DMS 273 (cell line): ENCODE data around the gene C5.
"Not testable (repeated sequence)": the region's sequence is repeated elsewhere in the genome, so short reads cannot be mapped to it uniquely, and the experiment has no call there.

Source experiments
- DNase-seq: peaks from one replicate; lab custom pipeline; 2025; ENCODE audit not compliant: unreplicated experiment; lab: John Stamatoyannopoulos, UW

Gene C5

GRCh38 chr9:120983259-120983837 is 66.7 kb downstream of the C5 start:
- DNase-seq = no peak

- DNase-seq = no peak
Observed at GRCh38 chr9:120982836-120983235, 67.2 kb downstream of the C5 start.

GRCh38 chr9:120980951-120981350 is 69.1 kb downstream of the C5 start:
- DNase-seq = no peak

- no peak for DNase-seq
Observed at GRCh38 chr9:120979797-120980196, 70.3 kb downstream of the C5 start.

GRCh38 chr9:120978987-120979386 is 71.1 kb downstream of the C5 start:
- no peak for DNase-seq

GRCh38 chr9:120977321-120977720 is 72.8 kb downstream of the C5 start:
- no peak for DNase-seq

- DNase-seq = no peak
Observed at GRCh38 chr9:120974921-120975320, 75.2 kb downstream of the C5 start.

GRCh38 chr9:120974181-120974580 is 75.9 kb downstream of the C5 start:
- no peak for DNase-seq

- DNase-seq = no peak
Observed at GRCh38 chr9:120971938-120972337, 78.1 kb downstream of the C5 start.

GRCh38 chr9:120971471-120971870 is 78.6 kb downstream of the C5 start:
- not testable (repeated sequence) for DNase-seq

GRCh38 chr9:120970244-120970643 is 79.8 kb downstream of the C5 start:
- no peak for DNase-seq

- no peak for DNase-seq
Observed at GRCh38 chr9:120966013-120966369, 84.1 kb downstream of the C5 start.

GRCh38 chr9:120965344-120966012 is 84.6 kb downstream of the C5 start:
- peak; percentile 43 for DNase-seq

- DNase-seq = no peak
Observed at GRCh38 chr9:120961936-120962335, 88.1 kb downstream of the C5 start.

GRCh38 chr9:120960001-120960400 is 90.1 kb downstream of the C5 start:
- no peak for DNase-seq

- DNase-seq = no peak
Observed at GRCh38 chr9:120956862-120957261, 93.2 kb downstream of the C5 start.

- no peak for DNase-seq
Observed at GRCh38 chr9:120951960-120952618, 98.0 kb downstream of the C5 start.

- DNase-seq = no peak
Observed at GRCh38 chr9:120950421-120951388, 99.4 kb downstream of the C5 start.

GRCh38 chr9:120949290-120949689 is 100.8 kb downstream of the C5 start:
- DNase-seq = no peak

GRCh38 chr9:120948824-120949223 is 101.3 kb downstream of the C5 start:
- DNase-seq = no peak

GRCh38 chr9:120947222-120947621 is 102.9 kb downstream of the C5 start:
- no peak for DNase-seq
